HG03103 (cell line): ENCODE results near the gene SNX21.
A peak's percentile ranks its signal among the peaks of the same experiment; 100 is the strongest.
"Not testable (repeated sequence)": the region's sequence is repeated elsewhere in the genome, so short reads cannot be mapped to it uniquely, and the experiment has no call there.

Experiments
- ATAC-seq: cut with Tn5 transposase; IDR thresholded peaks from one replicate; pipeline ENCODE4 v1.9.1; 2021; ENCODE audit warnings: low read depth; ENCODE audit not compliant: unreplicated experiment

The SNX21 gene

GRCh38 chr20:45821947-45822346, 11.7 kb upstream of the SNX21 start:
- no peak for ATAC-seq

- no peak for ATAC-seq
Observed at GRCh38 chr20:45822857-45823256, 10.7 kb upstream of the SNX21 start.

- ATAC-seq: no peak
Observed at GRCh38 chr20:45823949-45824835, 9.4 kb upstream of the SNX21 start.

GRCh38 chr20:45826381-45827019, 7.1 kb upstream of the SNX21 start:
- ATAC-seq: no peak

- no peak for ATAC-seq
Observed at GRCh38 chr20:45827030-45827652, 6.5 kb upstream of the SNX21 start, which contains the start of gene TNNC2. Gene TNNC2, minus strand, starts transcription at chr20:45827312. Its CDS starts 64 bp downstream, at chr20:45827248.

- no peak for ATAC-seq
Observed at GRCh38 chr20:45827712-45828111, 5.9 kb upstream of the SNX21 start.

GRCh38 chr20:45828589-45828988, 5.0 kb upstream of the SNX21 start:
- no peak for ATAC-seq

GRCh38 chr20:45829673-45830106, 3.9 kb upstream of the SNX21 start:
- ATAC-seq: not testable (repeated sequence)

- ATAC-seq: no peak
Observed at GRCh38 chr20:45832619-45833018, 980 bp upstream of the SNX21 start.

- no peak for ATAC-seq
Observed at GRCh38 chr20:45833883-45834796, 541 bp downstream of the SNX21 start.

GRCh38 chr20:45834797-45835161, 1.2 kb downstream of the SNX21 start:
- no peak for ATAC-seq

GRCh38 chr20:45835329-45835765, 1.7 kb downstream of the SNX21 start:
- no peak for ATAC-seq

GRCh38 chr20:45835825-45836224, 2.2 kb downstream of the SNX21 start:
- no peak for ATAC-seq

GRCh38 chr20:45836841-45837240, 3.2 kb downstream of the SNX21 start:
- ATAC-seq: no peak

- ATAC-seq: no peak
Observed at GRCh38 chr20:45840700-45841198, 7.2 kb downstream of the SNX21 start.

GRCh38 chr20:45841407-45842129, 8.0 kb downstream of the SNX21 start:
- no peak for ATAC-seq

- peak; percentile 92 for ATAC-seq
Observed at GRCh38 chr20:45842169-45842812, 8.7 kb downstream of the SNX21 start.

GRCh38 chr20:45843506-45843905, 9.9 kb downstream of the SNX21 start:
- no peak for ATAC-seq

GRCh38 chr20:45845452-45845851, 11.9 kb downstream of the SNX21 start:
- ATAC-seq: no peak
